ENCODE results near the gene SAT1. TPM values are rescaled to one million over a fixed set of nuclear protein-coding genes. Genes with fewer than 3 reads are reported as not detected.

The SAT1 gene
- total RNA-seq, 2 donors from 2014 or later: 660 to 763 TPM

DNA sequence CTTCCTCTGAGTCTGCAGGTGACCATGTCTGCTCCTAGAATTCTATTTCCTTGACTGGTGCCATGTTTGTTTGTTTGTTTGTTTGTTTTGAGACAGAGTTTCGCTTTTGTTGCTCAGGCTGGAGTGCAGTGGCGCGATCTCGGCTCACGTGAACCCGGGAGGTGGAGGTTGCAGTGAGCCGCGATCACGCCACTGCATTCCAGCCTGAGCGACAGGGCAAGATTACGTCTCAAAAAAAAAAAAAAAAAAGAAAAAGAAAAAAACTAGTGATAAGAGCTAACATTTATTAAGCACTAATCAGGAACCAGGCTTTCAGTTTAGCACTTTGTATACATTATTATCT, 7.2 kb downstream of the SAT1 start:
- ATAC-seq (ENCODE audit: insufficient number of reproducible peaks, low FRiP score, low read depth) (no peak), DNase-seq (ENCODE audit: low spot score) (no peak)
- H3K36me3 ChIP-seq: peaks cover 5% of the 10 kb centered on the region
- H3K27me3 ChIP-seq (replicated peaks; ENCODE audit: insufficient read depth): no peaks in the 10 kb centered on the region
- no peak overlapping the region for H3K27ac ChIP-seq
- H3K4me1 ChIP-seq (ENCODE audit: control insufficient read depth in 1 of 2, low read depth in 2 of 2): no peaks in the 10 kb centered on the region
- H3K9me3 ChIP-seq: no peaks in the 10 kb centered on the region
- no peak overlapping the region for H3K4me3 ChIP-seq
- TF ChIP-seq, protein P1, sequence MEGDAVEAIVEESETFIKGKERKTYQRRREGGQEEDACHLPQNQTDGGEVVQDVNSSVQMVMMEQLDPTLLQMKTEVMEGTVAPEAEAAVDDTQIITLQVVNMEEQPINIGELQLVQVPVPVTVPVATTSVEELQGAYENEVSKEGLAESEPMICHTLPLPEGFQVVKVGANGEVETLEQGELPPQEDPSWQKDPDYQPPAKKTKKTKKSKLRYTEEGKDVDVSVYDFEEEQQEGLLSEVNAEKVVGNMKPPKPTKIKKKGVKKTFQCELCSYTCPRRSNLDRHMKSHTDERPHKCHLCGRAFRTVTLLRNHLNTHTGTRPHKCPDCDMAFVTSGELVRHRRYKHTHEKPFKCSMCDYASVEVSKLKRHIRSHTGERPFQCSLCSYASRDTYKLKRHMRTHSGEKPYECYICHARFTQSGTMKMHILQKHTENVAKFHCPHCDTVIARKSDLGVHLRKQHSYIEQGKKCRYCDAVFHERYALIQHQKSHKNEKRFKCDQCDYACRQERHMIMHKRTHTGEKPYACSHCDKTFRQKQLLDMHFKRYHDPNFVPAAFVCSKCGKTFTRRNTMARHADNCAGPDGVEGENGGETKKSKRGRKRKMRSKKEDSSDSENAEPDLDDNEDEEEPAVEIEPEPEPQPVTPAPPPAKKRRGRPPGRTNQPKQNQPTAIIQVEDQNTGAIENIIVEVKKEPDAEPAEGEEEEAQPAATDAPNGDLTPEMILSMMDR (IDR thresholded peaks at IDR 0.05): no peak

DNA sequence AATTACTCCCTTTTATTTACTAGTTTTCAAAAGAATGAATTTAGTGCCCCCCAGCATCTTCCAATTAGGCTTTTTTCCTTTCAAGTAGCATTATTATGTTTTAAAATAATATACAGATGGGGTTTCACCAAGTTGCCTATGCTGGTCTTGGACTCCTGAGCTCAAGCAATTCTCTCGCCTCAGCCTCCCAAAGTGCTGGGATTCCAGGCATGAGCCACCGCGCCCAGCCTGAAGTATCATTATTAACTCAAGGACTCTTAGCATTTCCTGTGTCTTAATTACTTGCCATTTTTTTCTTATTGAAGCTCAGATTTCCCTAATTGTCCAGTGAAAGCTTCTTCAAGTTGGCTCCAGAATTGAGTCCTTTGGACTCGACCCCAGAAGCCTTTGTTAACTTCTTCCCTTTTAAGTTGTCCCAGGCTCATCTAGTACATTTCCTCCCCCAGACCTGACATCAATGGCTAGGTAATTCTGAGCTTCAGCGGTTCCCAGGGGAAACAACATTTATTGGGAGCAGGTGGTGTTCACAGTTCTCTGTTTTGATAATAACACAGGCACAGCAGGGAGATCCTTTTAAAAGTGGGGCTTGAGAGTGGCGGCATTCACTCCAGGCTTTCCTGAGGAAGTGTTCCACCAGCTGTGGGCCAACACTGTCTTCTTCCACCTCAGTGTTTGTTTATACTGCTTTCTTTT, 10.0 kb downstream of the SAT1 start:
- Histone ChIP-seq H3K27ac (no peak overlapping the region), H3K27me3 (replicated peaks; ENCODE audit: insufficient read depth) (no peaks in the 10 kb centered on the region), H3K4me1 (ENCODE audit: control insufficient read depth in 1 of 2, low read depth in 2 of 2) (peaks cover 0 to 16% of the 10 kb centered on the region in 2 donors), H3K36me3 (no peaks in the 10 kb centered on the region), H3K4me3 (no peak overlapping the region), H3K9me3 (no peaks in the 10 kb centered on the region)
- TF ChIP-seq, protein P1 (IDR thresholded peaks at IDR 0.05): no peak
- DNase-seq (ENCODE audit: low spot score) (no peak), ATAC-seq (ENCODE audit: insufficient number of reproducible peaks, low FRiP score, low read depth) (no peak)

DNA sequence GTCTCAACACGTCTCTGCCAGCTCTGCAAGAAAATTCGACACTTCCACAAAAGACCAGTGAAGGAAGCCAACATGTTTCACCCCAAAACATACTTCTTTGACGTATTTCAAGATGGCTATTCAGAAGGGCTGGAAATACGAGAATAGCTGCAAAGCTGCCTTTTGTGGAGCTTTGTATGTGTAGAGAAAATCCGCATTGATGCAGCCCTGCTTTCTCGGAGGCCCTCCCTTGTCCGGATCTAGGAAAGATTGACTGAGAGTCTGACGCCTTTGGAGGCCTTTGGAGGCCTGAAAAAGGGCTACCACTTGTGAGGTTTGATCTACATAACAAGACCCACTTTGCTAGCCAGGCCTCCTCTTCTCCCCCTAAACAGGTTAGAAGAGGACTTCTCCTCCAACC, 12.2 kb downstream of the SAT1 start:
- ATAC-seq (ENCODE audit: insufficient number of reproducible peaks, low FRiP score, low read depth) (no peak), DNase-seq (ENCODE audit: low spot score) (no peak)
- no peaks in the 10 kb centered on the region for H3K9me3 ChIP-seq
- no peaks in the 10 kb centered on the region for H3K36me3 ChIP-seq
- no peak overlapping the region for H3K27ac ChIP-seq
- no peak overlapping the region for H3K4me3 ChIP-seq
- TF ChIP-seq, protein P1 (IDR thresholded peaks at IDR 0.05): no peak
- no peaks in the 10 kb centered on the region for H3K27me3 ChIP-seq (replicated peaks; ENCODE audit: insufficient read depth)
- peaks cover 0 to 20% of the 10 kb centered on the region in 2 donors for H3K4me1 ChIP-seq (ENCODE audit: control insufficient read depth in 1 of 2, low read depth in 2 of 2)

DNA sequence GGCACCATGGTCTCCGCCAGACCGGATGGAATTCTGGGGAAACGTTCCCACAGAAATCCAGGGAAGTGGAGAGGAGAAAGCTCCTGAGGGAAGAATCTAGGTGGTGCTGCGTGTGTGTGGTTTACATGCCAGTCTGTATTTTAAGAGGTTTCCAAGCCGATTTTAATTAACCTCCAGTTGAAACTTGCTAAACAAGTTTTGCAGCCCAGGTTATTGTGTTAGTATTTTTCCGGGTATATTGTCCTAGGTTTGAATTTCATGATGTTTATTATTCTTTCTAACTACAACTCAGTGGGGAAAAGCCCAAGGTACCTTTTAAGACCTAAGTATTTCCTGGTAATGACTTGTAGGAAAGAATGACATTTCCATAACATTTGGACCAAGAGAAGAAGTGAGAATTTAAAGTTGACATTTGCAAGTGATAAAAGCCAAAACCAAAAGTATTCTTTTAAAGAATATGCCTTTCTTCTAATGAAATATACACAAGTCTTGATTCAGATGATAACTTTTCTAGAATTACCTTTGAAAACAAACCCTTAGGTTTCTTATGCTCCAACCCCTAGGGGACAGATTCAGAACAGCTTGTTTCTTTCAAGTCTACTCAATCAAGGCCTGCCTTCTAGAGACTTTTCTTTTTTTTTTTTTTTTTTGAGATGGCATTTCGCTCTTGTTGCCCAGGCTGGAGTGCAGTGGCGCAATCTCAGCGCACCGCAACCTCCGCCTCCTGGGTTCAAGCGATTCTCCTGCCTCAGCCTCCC, 14.6 kb downstream of the SAT1 start:
- H3K27ac ChIP-seq: peak overlapping the region; percentile 27 to 73
- H3K9me3 ChIP-seq: no peaks in the 10 kb centered on the region
- H3K4me1 ChIP-seq (ENCODE audit: control insufficient read depth in 1 of 2, low read depth in 2 of 2): peaks cover 0 to 20% of the 10 kb centered on the region in 2 donors
- H3K27me3 ChIP-seq (replicated peaks; ENCODE audit: insufficient read depth): no peaks in the 10 kb centered on the region
- H3K36me3 ChIP-seq: no peaks in the 10 kb centered on the region
- ATAC-seq (ENCODE audit: insufficient number of reproducible peaks, low FRiP score, low read depth): no peak
- TF ChIP-seq, protein P1 (IDR thresholded peaks at IDR 0.05): no peak
- no peak for DNase-seq (ENCODE audit: low spot score)
- H3K4me3 ChIP-seq: no peak overlapping the region

DNA sequence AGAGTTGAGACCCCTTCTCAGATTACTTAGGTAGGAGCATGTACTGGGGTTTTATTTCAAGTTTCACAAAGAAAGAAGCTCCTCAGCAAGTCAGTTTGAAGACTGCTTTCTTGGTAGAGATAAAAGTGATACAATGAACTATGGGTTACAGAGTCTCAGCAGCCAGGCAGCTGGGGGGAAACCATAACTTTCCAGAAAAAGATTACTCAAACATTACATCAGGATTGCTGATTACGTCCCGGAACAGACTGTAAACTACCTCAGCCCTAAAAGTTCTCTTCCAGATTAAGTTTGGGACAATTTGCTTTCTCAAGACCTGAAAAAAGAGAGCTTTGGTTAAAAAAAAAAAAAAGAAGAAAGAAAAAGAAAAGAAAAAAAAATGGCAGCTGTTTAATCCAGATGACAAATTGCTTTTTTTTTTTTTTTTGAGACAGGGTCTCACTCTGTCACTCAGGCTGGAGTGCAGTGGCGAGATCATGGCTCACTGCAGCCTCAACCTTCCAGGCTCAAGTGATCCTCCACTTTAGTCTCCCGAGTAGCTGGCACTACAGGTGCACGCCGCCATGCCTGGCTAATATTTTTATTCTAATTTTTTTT, 16.6 kb downstream of the SAT1 start:
- Histone ChIP-seq H3K4me3 (no peak overlapping the region), H3K4me1 (ENCODE audit: control insufficient read depth in 1 of 2, low read depth in 2 of 2) (peaks cover 2 to 32% of the 10 kb centered on the region in 2 donors), H3K27ac (peak overlapping the region in 1 of 2 donors; percentile 38), H3K9me3 (no peaks in the 10 kb centered on the region), H3K36me3 (no peaks in the 10 kb centered on the region), H3K27me3 (replicated peaks; ENCODE audit: insufficient read depth) (no peaks in the 10 kb centered on the region)
- TF ChIP-seq, protein P1 (IDR thresholded peaks at IDR 0.05): no peak
- no peak for DNase-seq (ENCODE audit: low spot score)
- no peak for ATAC-seq (ENCODE audit: insufficient number of reproducible peaks, low FRiP score, low read depth)

Data from thoracic aorta (tissue), 2 donors.